HepG2 (cell line): ENCODE results near the gene PPIL6. TPM values are rescaled to one million over a fixed set of nuclear protein-coding genes. Genes with fewer than 3 reads are reported as not detected.

Experiments
- HNRNPK ChIP-seq: fragments of 200-400 bp; formaldehyde crosslinking; IDR thresholded peaks from 2 replicates; pipeline ENCODE4 v1.6.1; 2018; ENCODE audit warnings: low read length, low read depth, moderate library complexity, mild to moderate bottlenecking; ENCODE audit not compliant: poor library complexity, severe bottlenecking
- ZEB1 ChIP-seq: IDR thresholded peaks from 2 replicates; pipeline ENCODE4 v1.6.1; 2012; ENCODE audit warnings: mild to moderate bottlenecking, low read depth, inconsistent platforms; ENCODE audit not compliant: insufficient replicate concordance
- ZNF101 ChIP-seq: sonication (generic); formaldehyde crosslinking; IDR thresholded peaks from 2 replicates; pipeline ENCODE4 v1.4.0; 2020; ENCODE audit warnings: mild to moderate bottlenecking, low read depth, missing genetic modification reagents, borderline replicate concordance
- polyA plus RNA-seq, 8 experiments: library from polyadenylated mRNA; depleted of rRNA in 3 of 8; stranded (reverse) in 7 of 8; unstranded in 1 of 8; fragments of >200 nt; fragmentation: Illumina TruSeq in 4 of 8; extraction: Trizol in 4 of 8; gene quantifications; 2 replicates each; pipeline versions ENCODE4 v1.2.1 to v1.2.3, GENCODE V29; 2011 to 2016; ENCODE audit warnings: low read depth in 4 of 8, missing spikeins in 1 of 8, mixed read lengths in 1 of 8; ENCODE audit not compliant: insufficient read depth in 1 of 8
- total RNA-seq, 5 experiments: library from RNA; depleted of rRNA; stranded (reverse); fragments of >200 nt; fragmentation: Illumina TruSeq; extraction: Trizol; gene quantifications; 2 replicates each; pipeline ENCODE4 v1.2.3, GENCODE V29; 2016; ENCODE audit warnings: low read depth in 1 of 5
- TF ChIP-seq, protein P1 (sequence below): sonication (generic); formaldehyde crosslinking; IDR thresholded peaks from 2 replicates; pipeline ENCODE4 v1.4.0; 2020; ENCODE audit warnings: mild to moderate bottlenecking, missing genetic modification reagents, borderline replicate concordance
- TF ChIP-seq, protein P2 (sequence below): sonication (generic); formaldehyde crosslinking; IDR thresholded peaks from one replicate; pipeline ENCODE4 v1.5.1; 2020; ENCODE audit warnings: mild to moderate bottlenecking, missing genetic modification reagents; ENCODE audit errors: not compliant biosample characterization

PPIL6 gene
- total and polyA plus RNA-seq, 2 of the 13 experiments (the other 11 are each of a cell fraction or from before 2014, with no cell fraction given): 0.22 to 0.46 TPM

DNA sequence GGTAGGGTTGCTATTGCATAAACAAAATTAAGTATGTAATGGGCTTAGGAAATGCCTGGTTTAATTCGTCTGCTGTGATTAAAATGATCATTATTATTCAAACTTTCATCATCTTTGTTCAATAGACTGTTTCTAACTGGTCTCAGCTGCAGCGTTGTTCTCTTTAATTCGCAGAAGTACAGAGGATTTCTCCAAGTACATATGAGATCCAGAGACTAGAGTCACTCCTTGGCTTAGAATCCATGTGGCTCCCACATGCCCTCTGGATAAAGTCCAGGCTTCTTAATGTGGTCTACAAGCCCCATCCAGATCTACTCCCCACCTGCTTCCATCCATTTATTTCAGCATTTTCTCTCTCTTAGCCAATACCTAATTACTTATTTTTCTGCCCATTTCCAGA lies 43.7 kb upstream of the PPIL6 start (continued):
- TF ChIP-seq, protein P1, sequence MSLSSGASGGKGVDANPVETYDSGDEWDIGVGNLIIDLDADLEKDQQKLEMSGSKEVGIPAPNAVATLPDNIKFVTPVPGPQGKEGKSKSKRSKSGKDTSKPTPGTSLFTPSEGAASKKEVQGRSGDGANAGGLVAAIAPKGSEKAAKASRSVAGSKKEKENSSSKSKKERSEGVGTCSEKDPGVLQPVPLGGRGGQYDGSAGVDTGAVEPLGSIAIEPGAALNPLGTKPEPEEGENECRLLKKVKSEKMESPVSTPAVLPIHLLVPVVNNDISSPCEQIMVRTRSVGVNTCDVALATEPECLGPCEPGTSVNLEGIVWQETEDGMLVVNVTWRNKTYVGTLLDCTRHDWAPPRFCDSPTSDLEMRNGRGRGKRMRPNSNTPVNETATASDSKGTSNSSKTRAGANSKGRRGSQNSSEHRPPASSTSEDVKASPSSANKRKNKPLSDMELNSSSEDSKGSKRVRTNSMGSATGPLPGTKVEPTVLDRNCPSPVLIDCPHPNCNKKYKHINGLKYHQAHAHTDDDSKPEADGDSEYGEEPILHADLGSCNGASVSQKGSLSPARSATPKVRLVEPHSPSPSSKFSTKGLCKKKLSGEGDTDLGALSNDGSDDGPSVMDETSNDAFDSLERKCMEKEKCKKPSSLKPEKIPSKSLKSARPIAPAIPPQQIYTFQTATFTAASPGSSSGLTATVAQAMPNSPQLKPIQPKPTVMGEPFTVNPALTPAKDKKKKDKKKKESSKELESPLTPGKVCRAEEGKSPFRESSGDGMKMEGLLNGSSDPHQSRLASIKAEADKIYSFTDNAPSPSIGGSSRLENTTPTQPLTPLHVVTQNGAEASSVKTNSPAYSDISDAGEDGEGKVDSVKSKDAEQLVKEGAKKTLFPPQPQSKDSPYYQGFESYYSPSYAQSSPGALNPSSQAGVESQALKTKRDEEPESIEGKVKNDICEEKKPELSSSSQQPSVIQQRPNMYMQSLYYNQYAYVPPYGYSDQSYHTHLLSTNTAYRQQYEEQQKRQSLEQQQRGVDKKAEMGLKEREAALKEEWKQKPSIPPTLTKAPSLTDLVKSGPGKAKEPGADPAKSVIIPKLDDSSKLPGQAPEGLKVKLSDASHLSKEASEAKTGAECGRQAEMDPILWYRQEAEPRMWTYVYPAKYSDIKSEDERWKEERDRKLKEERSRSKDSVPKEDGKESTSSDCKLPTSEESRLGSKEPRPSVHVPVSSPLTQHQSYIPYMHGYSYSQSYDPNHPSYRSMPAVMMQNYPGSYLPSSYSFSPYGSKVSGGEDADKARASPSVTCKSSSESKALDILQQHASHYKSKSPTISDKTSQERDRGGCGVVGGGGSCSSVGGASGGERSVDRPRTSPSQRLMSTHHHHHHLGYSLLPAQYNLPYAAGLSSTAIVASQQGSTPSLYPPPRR (CRISPR knock-in tag): no peak
- TF ChIP-seq ZEB1 (no peak), ZNF101 (CRISPR knock-in tag) (no peak), HNRNPK (no peak)
- TF ChIP-seq, protein P2, sequence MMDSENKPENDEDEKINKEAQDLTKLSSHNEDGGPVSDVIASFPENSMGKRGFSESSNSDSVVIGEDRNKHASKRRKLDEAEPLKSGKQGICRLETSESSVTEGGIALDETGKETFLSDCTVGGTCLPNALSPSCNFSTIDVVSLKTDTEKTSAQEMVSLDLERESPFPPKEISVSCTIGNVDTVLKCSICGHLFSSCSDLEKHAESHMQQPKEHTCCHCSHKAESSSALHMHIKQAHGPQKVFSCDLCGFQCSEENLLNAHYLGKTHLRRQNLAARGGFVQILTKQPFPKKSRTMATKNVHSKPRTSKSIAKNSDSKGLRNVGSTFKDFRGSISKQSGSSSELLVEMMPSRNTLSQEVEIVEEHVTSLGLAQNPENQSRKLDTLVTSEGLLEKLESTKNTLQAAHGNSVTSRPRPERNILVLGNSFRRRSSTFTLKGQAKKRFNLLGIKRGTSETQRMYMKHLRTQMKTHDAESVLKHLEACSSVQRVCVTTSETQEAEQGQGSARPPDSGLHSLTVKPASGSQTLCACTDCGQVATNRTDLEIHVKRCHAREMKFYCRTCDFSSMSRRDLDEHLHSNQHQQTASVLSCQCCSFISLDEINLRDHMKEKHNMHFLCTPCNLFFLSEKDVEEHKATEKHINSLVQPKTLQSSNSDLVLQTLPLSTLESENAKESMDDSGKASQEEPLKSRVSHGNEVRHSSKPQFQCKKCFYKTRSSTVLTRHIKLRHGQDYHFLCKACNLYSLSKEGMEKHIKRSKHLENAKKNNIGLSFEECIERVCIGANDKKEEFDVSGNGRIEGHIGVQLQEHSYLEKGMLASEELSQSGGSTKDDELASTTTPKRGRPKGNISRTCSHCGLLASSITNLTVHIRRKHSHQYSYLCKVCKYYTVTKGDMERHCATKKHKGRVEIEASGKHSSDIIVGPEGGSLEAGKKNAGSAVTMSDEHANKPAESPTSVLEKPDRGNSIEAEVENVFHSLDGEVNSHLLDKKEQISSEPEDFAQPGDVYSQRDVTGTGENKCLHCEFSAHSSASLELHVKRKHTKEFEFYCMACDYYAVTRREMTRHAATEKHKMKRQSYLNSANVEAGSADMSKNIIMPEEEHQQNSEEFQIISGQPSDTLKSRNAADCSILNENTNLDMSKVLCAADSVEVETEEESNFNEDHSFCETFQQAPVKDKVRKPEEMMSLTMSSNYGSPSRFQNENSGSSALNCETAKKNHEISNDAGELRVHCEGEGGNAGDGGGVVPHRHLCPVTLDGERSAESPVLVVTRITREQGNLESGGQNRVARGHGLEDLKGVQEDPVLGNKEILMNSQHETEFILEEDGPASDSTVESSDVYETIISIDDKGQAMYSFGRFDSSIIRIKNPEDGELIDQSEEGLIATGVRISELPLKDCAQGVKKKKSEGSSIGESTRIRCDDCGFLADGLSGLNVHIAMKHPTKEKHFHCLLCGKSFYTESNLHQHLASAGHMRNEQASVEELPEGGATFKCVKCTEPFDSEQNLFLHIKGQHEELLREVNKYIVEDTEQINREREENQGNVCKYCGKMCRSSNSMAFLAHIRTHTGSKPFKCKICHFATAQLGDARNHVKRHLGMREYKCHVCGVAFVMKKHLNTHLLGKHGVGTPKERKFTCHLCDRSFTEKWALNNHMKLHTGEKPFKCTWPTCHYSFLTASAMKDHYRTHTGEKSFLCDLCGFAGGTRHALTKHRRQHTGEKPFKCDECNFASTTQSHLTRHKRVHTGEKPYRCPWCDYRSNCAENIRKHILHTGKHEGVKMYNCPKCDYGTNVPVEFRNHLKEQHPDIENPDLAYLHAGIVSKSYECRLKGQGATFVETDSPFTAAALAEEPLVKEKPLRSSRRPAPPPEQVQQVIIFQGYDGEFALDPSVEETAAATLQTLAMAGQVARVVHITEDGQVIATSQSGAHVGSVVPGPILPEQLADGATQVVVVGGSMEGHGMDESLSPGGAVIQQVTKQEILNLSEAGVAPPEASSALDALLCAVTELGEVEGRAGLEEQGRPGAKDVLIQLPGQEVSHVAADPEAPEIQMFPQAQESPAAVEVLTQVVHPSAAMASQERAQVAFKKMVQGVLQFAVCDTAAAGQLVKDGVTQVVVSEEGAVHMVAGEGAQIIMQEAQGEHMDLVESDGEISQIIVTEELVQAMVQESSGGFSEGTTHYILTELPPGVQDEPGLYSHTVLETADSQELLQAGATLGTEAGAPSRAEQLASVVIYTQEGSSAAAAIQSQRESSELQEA: no peak
